GM08714 (cell line): Measurements from ENCODE around the gene FZD2.

Experiments
- H3K4me3 ChIP-seq: fragments of 200-500 bp; sonication (Bioruptor generic); 2 replicates; pipeline ENCODE4 v1.5.1; 2014; ENCODE audit warnings: mild to moderate bottlenecking, low read length, inconsistent platforms
- ZNF274 ChIP-seq: IDR thresholded peaks from 2 replicates; pipeline ENCODE4 v1.6.1; 2012; ENCODE audit warnings: mild to moderate bottlenecking, low read depth, low read length

Gene FZD2

GRCh38 chr17:44602970-44603369 is 45.7 kb downstream of the FZD2 start:
- no peak overlapping the region for H3K4me3 ChIP-seq
- TF ChIP-seq ZNF274: no peak

- H3K4me3 ChIP-seq: no peak overlapping the region
- no peak for TF ChIP-seq ZNF274
Observed at GRCh38 chr17:44604116-44604761, 47.0 kb downstream of the FZD2 start.

- TF ChIP-seq ZNF274: no peak
- H3K4me3 ChIP-seq: no peak overlapping the region
Observed at GRCh38 chr17:44604768-44605485, 47.6 kb downstream of the FZD2 start.

- H3K4me3 ChIP-seq: no peak overlapping the region
- no peak for TF ChIP-seq ZNF274
Observed at GRCh38 chr17:44606658-44607057, 49.4 kb downstream of the FZD2 start.

GRCh38 chr17:44607836-44608690 is 50.8 kb downstream of the FZD2 start:
- no peak for TF ChIP-seq ZNF274
- H3K4me3 ChIP-seq: no peak overlapping the region

- H3K4me3 ChIP-seq: no peak overlapping the region
- TF ChIP-seq ZNF274: no peak
Observed at GRCh38 chr17:44608727-44609435, 51.6 kb downstream of the FZD2 start.

- TF ChIP-seq ZNF274: no peak
Observed at GRCh38 chr17:44610331-44610730, 53.0 kb downstream of the FZD2 start.

More at GRCh38 chr17:44610331-44610730, 53.0 kb downstream of the FZD2 start:
- no peak overlapping the region for H3K4me3 ChIP-seq
